Measurements from ENCODE around the gene EIF1AY. TPM values are rescaled to one million over a fixed set of nuclear protein-coding genes. Genes with fewer than 3 reads are reported as not detected.
A peak's percentile ranks its signal among the peaks of the same experiment; 100 is the strongest.

Gene EIF1AY, protein sequence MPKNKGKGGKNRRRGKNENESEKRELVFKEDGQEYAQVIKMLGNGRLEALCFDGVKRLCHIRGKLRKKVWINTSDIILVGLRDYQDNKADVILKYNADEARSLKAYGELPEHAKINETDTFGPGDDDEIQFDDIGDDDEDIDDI
- 10 to 100 TPM in 2 of 7 donors, not detected in 5; 55.0 to 60.6 TPM for total RNA-seq
- polyA plus RNA-seq: 10 to 100 TPM in 2 of 3 donors, not detected in 1; 63.8 to 85.9 TPM
- long read RNA-seq, donor 1, partial matches to known transcripts: 0 of 2 reads
- long read RNA-seq, donor 1, other reads (novel, unspliced or antisense): 0 of 2 reads
- long read RNA-seq, donor 2, transcript EIF1AY-201 (7 exons, 1,390 nt): major isoform, 39 of 51 reads
- long read RNA-seq, donor 2, partial matches to known transcripts: 5 of 51 reads
- long read RNA-seq, donor 2, other reads (novel, unspliced or antisense): 6 of 51 reads

GRCh38 chrY:20575531-20576121 is at the start of gene EIF1AY:
EIF1AY (plus strand) TSS chrY:20575776; CDS start chrY:20575872, 96 bp downstream.
- H3K27ac ChIP-seq: peak within 1 kb of the TSS in 3 of 8 donors; percentile 94 to 95 (median 95)
- peaks cover 0 to 53% (median 9%) of the 10 kb centered on the region in 6 donors for H3K4me1 ChIP-seq
- WGBS, 5 donors: 0 to 15% (median 1%) methylated on average over 4 to 31 of the region's 31 CpGs; no CpG with 5 or more reads in 2 of the 5 donors
- peaks cover 0 to 9% (median 0%) of the 10 kb centered on the region in 6 donors for H3K36me3 ChIP-seq
- intact Hi-C loops (cut with DNase I; ENCODE audit: low total_unique reads): no loop called here
- no peak for DNase-seq
- no peaks in the 10 kb centered on the region for H3K27me3 ChIP-seq (replicated peaks in 1 of 7)
- H3K4me3 ChIP-seq: peak within 1 kb of the TSS in 4 of 8 donors; percentile 35 to 57 (median 50)
- TF ChIP-seq, protein P1, sequence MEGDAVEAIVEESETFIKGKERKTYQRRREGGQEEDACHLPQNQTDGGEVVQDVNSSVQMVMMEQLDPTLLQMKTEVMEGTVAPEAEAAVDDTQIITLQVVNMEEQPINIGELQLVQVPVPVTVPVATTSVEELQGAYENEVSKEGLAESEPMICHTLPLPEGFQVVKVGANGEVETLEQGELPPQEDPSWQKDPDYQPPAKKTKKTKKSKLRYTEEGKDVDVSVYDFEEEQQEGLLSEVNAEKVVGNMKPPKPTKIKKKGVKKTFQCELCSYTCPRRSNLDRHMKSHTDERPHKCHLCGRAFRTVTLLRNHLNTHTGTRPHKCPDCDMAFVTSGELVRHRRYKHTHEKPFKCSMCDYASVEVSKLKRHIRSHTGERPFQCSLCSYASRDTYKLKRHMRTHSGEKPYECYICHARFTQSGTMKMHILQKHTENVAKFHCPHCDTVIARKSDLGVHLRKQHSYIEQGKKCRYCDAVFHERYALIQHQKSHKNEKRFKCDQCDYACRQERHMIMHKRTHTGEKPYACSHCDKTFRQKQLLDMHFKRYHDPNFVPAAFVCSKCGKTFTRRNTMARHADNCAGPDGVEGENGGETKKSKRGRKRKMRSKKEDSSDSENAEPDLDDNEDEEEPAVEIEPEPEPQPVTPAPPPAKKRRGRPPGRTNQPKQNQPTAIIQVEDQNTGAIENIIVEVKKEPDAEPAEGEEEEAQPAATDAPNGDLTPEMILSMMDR (IDR thresholded peaks at IDR 0.05 in 8 of 11, conservative IDR thresholded peaks at IDR 0.05 in 3 of 11): no peak
- TF ChIP-seq POLR2AphosphoS5 (IDR thresholded peaks at IDR 0.05) (no peak), POLR2A (IDR thresholded peaks at IDR 0.05) (no peak)
- no peaks in the 10 kb centered on the region for H3K9me3 ChIP-seq

DNA sequence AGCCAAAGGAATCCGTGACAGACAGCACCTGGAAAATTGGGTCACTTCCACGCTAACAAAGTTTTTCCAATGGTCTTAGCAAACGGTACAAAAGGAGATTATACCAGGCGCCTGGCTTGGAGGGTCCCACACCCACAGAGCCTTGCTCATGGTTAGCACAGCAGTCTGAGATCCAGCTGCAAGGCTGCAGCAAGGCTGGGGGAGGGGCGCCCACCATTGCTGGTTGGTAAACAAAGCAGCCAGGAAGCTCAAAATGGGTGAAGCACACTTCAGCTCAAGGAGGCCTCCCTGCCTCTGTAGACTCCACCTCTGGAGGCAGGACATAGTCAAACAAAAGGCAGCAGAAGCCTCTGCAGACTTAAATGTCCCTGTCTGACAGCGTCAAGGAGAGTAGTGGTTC is 47.1 kb upstream of the EIF1AY start:
- Histone ChIP-seq H3K27me3 (replicated peaks in 1 of 7) (no peaks in the 10 kb centered on the region), H3K4me1 (peaks cover 0 to 5% (median 0%) of the 10 kb centered on the region in 6 donors), H3K27ac (no peak overlapping the region), H3K4me3 (no peak overlapping the region), H3K36me3 (no peaks in the 10 kb centered on the region), H3K9me3 (no peaks in the 10 kb centered on the region)
- DNase-seq: no peak
- 88 to 93% (median 90%) methylated on average over 5 to 6 of the region's 6 CpGs; no CpG with 5 or more reads in 2 of the 5 donors for WGBS, 5 donors
- no peak for TF ChIP-seq POLR2A (IDR thresholded peaks at IDR 0.05)
- no peak for TF ChIP-seq POLR2AphosphoS5 (IDR thresholded peaks at IDR 0.05)
- TF ChIP-seq, protein P1 (IDR thresholded peaks at IDR 0.05 in 8 of 11, conservative IDR thresholded peaks at IDR 0.05 in 3 of 11): no peak
- intact Hi-C loops (cut with DNase I; ENCODE audit: low total_unique reads): no loop called here

DNA sequence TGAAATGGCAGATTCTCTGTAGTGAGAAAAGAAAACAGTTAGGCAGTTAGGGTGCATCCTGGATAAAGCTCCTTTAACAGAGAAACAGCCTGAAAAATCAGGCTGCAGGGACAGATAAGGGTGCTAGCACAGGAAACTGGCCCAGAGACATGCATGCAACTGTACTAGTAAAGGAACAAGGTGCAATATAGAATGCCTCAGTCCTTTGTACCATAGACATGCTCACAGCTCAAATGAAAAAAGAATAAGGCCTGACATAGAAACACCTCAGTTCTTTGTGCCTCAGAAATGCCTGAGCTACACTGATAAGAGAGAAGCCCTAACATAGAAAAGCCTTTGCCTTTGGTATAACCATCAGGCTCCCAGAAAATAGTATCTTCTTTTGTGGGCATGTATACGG is 37.4 kb upstream of the EIF1AY start:
- no peak overlapping the region for H3K4me3 ChIP-seq
- no peaks in the 10 kb centered on the region for H3K36me3 ChIP-seq
- no peaks in the 10 kb centered on the region for H3K27me3 ChIP-seq (replicated peaks in 1 of 7)
- intact Hi-C loops (cut with DNase I; ENCODE audit: low total_unique reads): no loop called here
- 60 to 75% (median 67%) methylated on average over 1 of the region's 1 CpG; no CpG with 5 or more reads in 2 of the 5 donors for WGBS, 5 donors
- no peaks in the 10 kb centered on the region for H3K4me1 ChIP-seq
- no peak for DNase-seq
- no peaks in the 10 kb centered on the region for H3K9me3 ChIP-seq
- no peak for TF ChIP-seq POLR2A (IDR thresholded peaks at IDR 0.05)
- TF ChIP-seq POLR2AphosphoS5 (IDR thresholded peaks at IDR 0.05): no peak
- TF ChIP-seq, protein P1 (IDR thresholded peaks at IDR 0.05 in 8 of 11, conservative IDR thresholded peaks at IDR 0.05 in 3 of 11): no peak
- no peak overlapping the region for H3K27ac ChIP-seq

DNA sequence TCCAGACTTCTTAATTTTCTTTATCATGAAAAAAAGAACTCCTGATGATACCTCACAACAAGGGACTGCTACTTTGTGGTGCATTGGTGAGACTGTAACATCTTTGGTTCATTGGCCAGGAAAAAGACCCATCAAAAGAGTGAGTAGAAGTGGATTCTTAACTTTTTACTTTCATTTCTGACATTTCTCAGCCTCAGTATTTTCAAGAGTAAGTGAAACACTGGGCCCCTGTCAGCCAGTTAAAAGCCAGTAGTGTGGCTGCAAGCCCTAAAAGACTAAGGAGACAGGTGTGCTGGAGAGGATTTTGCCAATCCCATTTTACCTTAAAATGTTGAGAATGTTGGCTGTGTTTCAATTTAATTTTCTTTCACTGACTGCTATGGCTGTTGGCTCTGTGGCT is 36.6 kb upstream of the EIF1AY start:
- Histone ChIP-seq H3K9me3 (no peaks in the 10 kb centered on the region), H3K36me3 (no peaks in the 10 kb centered on the region), H3K27me3 (replicated peaks in 1 of 7) (no peaks in the 10 kb centered on the region), H3K4me1 (no peaks in the 10 kb centered on the region), H3K27ac (peak overlapping the region in 1 of 8 donors; percentile 23), H3K4me3 (no peak overlapping the region)
- intact Hi-C loops (cut with DNase I; ENCODE audit: low total_unique reads): no loop called here
- no peak for TF ChIP-seq POLR2A (IDR thresholded peaks at IDR 0.05)
- TF ChIP-seq, protein P1 (IDR thresholded peaks at IDR 0.05 in 8 of 11, conservative IDR thresholded peaks at IDR 0.05 in 3 of 11): no peak
- DNase-seq: no peak

All from spleen (tissue), 13 donors.